BE2C (cell line): Measurements from ENCODE around the gene ARHGAP20.
A peak's percentile ranks its signal among the peaks of the same experiment; 100 is the strongest.

Experiments used
- DNase-seq: peaks from one replicate; pipeline ENCODE4 v3.0.0-alpha.2; 2020
- H3K27me3 ChIP-seq: fragments of 250-450 bp; sonication (Bioruptor Pico); 2 replicates; pipeline ENCODE4 v1.5.1; 2020; ENCODE audit warnings: mild to moderate bottlenecking
- H3K36me3 ChIP-seq: fragments of 250-450 bp; sonication (Bioruptor Pico); 2 replicates; pipeline ENCODE4 v1.5.1; 2020; ENCODE audit warnings: mild to moderate bottlenecking
- H3K4me1 ChIP-seq: fragments of 250-450 bp; sonication (Bioruptor Pico); 2 replicates; pipeline ENCODE4 v1.5.1; 2020
- H3K4me3 ChIP-seq: 2 replicates; pipeline ENCODE4 v1.5.1; 2011; ENCODE audit warnings: low read depth, low read length
- H3K9me3 ChIP-seq: fragments of 250-450 bp; sonication (Bioruptor Pico); 2 replicates; pipeline ENCODE4 v1.5.1; 2020
- TF ChIP-seq, protein P1 (sequence below): IDR thresholded peaks from 2 replicates; pipeline ENCODE4 v1.5.1; 2012; ENCODE audit warnings: mild to moderate bottlenecking, low read depth, low read length

Gene ARHGAP20

DNA sequence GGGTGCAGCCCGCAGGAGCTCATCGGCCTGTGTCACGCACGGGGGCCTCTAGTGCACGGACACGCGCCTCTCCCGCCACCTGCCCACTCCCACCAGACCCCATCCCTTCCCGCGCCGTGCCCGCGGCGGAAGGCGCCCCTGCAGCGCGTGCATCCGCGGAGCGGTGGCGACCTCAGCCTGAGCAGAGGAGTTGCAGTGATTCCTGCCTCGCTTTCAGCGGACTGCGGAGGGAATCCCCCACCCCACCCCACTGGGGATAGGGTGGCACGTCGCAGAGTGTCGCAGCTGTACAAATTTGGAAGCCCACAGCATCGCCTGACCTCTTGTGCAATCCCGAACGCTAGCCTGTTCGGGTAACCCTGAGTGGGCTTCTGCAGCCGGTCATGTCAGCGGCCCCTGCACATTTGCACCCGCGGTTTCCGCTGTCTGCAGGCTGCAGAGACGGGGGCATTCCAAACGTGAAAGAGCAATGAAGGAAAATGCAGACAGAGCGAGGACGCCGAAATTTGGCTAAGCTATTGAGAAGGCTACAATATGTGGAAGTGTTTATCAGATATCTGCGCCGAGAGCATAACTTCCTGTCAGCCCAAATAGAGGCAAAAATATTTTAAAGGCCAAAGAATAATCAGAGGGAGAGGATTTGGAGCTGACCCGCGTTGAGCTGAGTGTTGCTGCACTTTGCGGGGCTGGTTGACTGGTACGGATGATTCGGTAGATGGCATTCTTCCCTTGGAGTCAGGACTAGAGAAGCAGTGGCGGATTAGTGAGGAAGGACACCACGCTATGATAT, 617 bp upstream of the ARHGAP20 start:
- no peaks in the 10 kb centered on the region for H3K4me1 ChIP-seq
- H3K4me3 ChIP-seq, result peak overlapping the region; percentile 21
- TF ChIP-seq, protein P1, sequence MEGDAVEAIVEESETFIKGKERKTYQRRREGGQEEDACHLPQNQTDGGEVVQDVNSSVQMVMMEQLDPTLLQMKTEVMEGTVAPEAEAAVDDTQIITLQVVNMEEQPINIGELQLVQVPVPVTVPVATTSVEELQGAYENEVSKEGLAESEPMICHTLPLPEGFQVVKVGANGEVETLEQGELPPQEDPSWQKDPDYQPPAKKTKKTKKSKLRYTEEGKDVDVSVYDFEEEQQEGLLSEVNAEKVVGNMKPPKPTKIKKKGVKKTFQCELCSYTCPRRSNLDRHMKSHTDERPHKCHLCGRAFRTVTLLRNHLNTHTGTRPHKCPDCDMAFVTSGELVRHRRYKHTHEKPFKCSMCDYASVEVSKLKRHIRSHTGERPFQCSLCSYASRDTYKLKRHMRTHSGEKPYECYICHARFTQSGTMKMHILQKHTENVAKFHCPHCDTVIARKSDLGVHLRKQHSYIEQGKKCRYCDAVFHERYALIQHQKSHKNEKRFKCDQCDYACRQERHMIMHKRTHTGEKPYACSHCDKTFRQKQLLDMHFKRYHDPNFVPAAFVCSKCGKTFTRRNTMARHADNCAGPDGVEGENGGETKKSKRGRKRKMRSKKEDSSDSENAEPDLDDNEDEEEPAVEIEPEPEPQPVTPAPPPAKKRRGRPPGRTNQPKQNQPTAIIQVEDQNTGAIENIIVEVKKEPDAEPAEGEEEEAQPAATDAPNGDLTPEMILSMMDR, result no peak
- H3K9me3 ChIP-seq, result no peaks in the 10 kb centered on the region
- H3K36me3 ChIP-seq, result no peaks in the 10 kb centered on the region
- DNase-seq, result no peak
- peaks cover 54% of the 10 kb centered on the region for H3K27me3 ChIP-seq

DNA sequence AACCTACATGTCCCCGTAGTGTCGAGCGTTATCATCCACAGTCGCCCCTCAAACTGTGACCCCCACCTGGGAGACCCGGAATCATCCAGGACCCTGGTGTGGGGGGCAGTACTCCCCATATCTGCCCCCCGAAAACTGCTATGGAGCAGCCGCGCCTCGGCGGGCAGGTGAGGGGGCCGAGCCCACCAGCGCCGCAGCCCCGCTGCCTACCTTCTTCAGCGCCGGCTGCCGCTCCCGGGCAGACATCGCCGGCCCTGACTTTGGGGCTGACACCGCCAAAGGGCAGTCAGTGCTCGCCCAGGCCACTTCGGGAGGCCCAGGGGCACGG, 825 bp downstream of the ARHGAP20 start:
- Histone ChIP-seq H3K4me1 (no peaks in the 10 kb centered on the region), H3K36me3 (no peaks in the 10 kb centered on the region), H3K4me3 (no peak overlapping the region), H3K9me3 (no peaks in the 10 kb centered on the region), H3K27me3 (peaks cover 54% of the 10 kb centered on the region)
- TF ChIP-seq, protein P1, result no peak
- no peak for DNase-seq

DNA sequence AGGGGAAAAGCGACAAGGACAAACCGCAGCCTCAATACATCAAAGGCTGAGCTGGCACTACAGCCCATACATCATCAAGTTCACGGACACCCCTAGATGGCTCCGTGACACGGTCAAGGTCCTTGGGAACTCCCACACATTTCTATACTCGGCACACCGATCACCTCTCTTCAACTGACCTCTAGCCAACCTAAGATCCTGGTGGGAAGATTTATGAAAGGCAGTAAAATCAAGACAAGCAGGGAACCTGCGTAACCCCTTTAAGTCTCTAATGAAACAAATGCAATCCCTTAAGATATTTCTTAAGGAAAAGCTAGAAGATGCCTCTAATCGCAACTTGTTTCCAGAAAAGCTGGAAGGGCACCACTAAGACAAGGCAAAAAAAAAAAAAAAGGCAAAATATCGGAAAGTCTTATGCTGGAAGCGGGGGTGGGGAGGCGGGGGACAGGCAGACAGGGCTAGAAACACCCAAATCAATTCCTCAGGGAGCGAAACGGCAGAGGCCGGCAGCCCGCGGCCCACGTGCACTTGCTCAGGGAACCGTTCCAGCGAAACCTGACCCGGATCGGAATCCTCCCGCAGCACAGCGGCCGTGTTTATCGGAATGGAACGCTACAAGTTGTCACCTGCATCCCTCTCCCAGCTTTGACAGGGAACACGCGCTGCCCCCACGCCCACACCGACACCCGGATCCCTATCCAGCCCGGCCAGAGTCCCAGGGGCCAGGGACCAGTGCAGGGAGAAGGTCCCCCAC, 1.4 kb downstream of the ARHGAP20 start:
- Histone ChIP-seq H3K4me3 (no peak overlapping the region), H3K4me1 (no peaks in the 10 kb centered on the region), H3K36me3 (no peaks in the 10 kb centered on the region), H3K9me3 (no peaks in the 10 kb centered on the region), H3K27me3 (peaks cover 54% of the 10 kb centered on the region)
- TF ChIP-seq, protein P1, result no peak
- peak; percentile 3 for DNase-seq

DNA sequence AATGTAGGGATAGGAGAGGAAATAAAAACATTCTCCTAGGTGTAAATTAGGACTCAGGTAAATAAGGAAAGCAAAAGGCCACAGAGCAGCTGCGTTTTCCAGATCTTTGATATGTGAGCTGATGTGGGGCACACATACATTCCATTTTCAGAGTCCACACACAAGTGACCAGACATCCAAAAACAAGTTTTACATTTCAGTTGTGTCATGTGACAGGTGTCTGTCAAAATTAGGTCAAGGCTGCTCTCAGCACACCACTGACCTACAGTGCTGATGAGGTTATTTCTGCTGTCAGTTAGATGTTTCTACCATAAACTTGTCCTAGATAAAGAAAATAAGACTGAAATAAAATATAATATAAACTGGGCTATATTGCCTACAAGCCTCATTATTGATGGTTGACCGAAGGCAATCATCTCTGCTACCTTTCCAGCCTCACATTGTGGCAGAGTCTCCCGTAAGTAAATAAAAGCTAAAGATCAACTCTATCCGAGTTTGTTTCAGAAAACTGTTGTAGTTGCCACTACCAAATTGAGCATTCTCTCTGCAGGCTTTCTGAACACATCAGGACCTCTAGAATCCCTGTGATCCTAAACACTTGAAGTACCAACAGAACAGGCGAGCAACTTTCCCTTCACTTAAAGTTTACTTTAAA, 7.9 kb downstream of the ARHGAP20 start:
- TF ChIP-seq, protein P1, result no peak
- H3K36me3 ChIP-seq, result no peaks in the 10 kb centered on the region
- peaks cover 4% of the 10 kb centered on the region for H3K27me3 ChIP-seq
- H3K4me1 ChIP-seq, result no peaks in the 10 kb centered on the region
- no peaks in the 10 kb centered on the region for H3K9me3 ChIP-seq
- no peak for DNase-seq
- H3K4me3 ChIP-seq, result no peak overlapping the region

DNA sequence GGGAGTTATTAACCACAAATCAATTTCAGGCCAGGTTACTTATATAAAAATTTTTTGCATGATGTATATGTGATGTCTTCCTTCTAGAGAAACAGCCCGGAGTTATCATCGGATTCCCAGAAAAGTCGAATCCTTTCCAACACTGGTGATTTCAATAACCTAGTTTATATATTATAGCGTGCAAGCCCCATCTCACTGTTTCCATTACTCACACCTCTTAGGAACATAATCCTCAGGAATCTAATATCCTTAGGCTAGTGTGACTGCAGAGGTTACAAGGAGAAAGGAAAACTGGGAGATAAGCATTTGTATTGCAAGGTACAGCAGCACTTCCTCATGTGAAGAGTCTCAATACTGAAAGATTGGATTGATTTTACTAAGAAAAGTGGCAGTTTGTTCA, 20.3 kb downstream of the ARHGAP20 start:
- Histone ChIP-seq H3K36me3 (no peaks in the 10 kb centered on the region), H3K9me3 (no peaks in the 10 kb centered on the region), H3K4me3 (no peak overlapping the region), H3K4me1 (no peaks in the 10 kb centered on the region), H3K27me3 (no peaks in the 10 kb centered on the region)
- DNase-seq, result no peak
- TF ChIP-seq, protein P1, result no peak
